Measurements from ENCODE around the gene NMUR1. TPM values are rescaled to one million over a fixed set of nuclear protein-coding genes. Genes with fewer than 3 reads are reported as not detected.

NMUR1 gene
- polyA plus RNA-seq, 1 donor (not counting 4 experiments of a cell fraction or from before 2014, with no cell fraction given): not detected

- Histone ChIP-seq H3K4me2 (ENCODE audit: control insufficient read depth, extremely low read depth, insufficient read depth, low read depth, low read length) (no peak overlapping the region), H3K4me1 (ENCODE audit: control insufficient read depth, extremely low read depth, insufficient read depth, low read length) (no peaks in the 10 kb centered on the region), H2AFZ (ENCODE audit: control insufficient read depth, low read length) (no peak overlapping the region), H3K9me1 (ENCODE audit: control insufficient read depth, extremely low read depth, insufficient read depth, low read length) (no peaks in the 10 kb centered on the region), H4K20me1 (ENCODE audit: control insufficient read depth, extremely low read depth, insufficient read depth, low read length) (no peaks in the 10 kb centered on the region), H3K36me3 (ENCODE audit: control insufficient read depth in 2 of 2, extremely low read depth in 1 of 2, insufficient read depth in 2 of 2, low read length in 2 of 2) (no peaks in the 10 kb centered on the region), H3K9me3 (ENCODE audit: control insufficient read depth, low read depth, low read length) (no peaks in the 10 kb centered on the region), H3K79me2 (ENCODE audit: control insufficient read depth, insufficient read depth, low read length) (no peaks in the 10 kb centered on the region), H3K27ac (ENCODE audit: control insufficient read depth, insufficient read depth, low read length) (no peak overlapping the region), H3K9ac (ENCODE audit: control insufficient read depth, extremely low read depth, insufficient read depth, low read length) (no peak overlapping the region), H3K4me3 (ENCODE audit: control insufficient read depth in 2 of 3, extremely low read depth in 1 of 3, insufficient read depth in 2 of 3, low read depth in 1 of 3, low read length in 3 of 3) (no peak overlapping the region), H3K27me3 (ENCODE audit: control insufficient read depth, extremely low read depth, insufficient read depth, low read length) (peaks cover 26% of the 10 kb centered on the region)
- dilution Hi-C loops (cut with MboI; ENCODE audit: extremely low pct_ligation_motif_present, low sequenced_read_pairs): no loop called here
- DNase-seq (ENCODE audit: low read depth, low spot score): no peak
- no peak for FAIRE-seq
- TF ChIP-seq, protein P1, sequence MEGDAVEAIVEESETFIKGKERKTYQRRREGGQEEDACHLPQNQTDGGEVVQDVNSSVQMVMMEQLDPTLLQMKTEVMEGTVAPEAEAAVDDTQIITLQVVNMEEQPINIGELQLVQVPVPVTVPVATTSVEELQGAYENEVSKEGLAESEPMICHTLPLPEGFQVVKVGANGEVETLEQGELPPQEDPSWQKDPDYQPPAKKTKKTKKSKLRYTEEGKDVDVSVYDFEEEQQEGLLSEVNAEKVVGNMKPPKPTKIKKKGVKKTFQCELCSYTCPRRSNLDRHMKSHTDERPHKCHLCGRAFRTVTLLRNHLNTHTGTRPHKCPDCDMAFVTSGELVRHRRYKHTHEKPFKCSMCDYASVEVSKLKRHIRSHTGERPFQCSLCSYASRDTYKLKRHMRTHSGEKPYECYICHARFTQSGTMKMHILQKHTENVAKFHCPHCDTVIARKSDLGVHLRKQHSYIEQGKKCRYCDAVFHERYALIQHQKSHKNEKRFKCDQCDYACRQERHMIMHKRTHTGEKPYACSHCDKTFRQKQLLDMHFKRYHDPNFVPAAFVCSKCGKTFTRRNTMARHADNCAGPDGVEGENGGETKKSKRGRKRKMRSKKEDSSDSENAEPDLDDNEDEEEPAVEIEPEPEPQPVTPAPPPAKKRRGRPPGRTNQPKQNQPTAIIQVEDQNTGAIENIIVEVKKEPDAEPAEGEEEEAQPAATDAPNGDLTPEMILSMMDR (optimal IDR thresholded peaks at IDR 0.05 in 1 of 3, IDR thresholded peaks at IDR 0.05 in 1 of 3, conservative IDR thresholded peaks at IDR 0.05 in 1 of 3; ENCODE audit: extremely low read depth in 1 of 3, insufficient read depth in 2 of 3, low read length in 3 of 3): no peak
- TF ChIP-seq EZH2 (IDR thresholded peaks at IDR 0.05; ENCODE audit: low read length): no peak
These were observed 3.7 kb downstream of the NMUR1 start for GRCh38 chr2:231526341-231527090.

DNA sequence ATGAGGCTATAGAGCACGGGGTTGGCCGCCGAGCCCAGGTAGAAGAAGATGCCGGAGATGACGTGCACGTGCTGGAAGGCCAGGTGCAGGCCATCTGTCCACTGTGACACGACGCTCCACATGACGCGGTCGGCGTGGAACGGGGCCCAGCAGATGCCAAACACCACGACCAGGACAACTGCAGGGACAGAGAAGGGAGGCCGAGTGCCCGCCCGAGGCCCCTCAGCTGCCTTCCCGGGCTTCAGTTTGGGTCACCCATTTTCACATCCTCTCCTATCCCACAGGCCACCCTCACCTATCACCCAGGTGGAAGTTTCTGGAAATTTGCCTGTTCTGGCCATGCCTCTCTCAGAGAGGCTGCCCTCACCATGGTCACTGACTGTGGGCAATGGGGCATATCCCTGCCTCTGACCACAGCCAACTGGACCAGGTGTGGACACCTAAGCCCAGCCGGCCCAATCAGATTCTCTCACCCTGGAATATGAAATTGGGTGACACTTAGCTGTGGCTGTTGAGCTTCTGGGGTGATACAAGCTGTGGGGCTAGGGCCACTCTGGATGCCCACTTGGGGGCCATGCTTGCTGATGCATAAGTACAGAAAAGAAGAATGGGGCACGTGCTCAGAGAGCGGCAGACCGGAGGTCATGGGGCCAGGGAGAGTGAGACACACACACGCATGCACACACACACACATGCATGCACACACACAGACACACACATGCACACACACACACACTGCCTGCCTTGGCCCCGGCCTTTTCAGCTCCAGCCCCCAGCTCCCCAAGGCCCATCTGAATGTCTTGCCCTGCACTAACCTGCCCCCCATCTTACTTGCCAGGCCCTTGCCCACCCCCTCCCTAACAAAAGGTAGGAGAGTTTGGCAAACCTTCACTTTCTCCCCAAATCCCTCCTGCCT lies 4.7 kb downstream of the NMUR1 start:
- no peaks in the 10 kb centered on the region for H3K9me1 ChIP-seq (ENCODE audit: control insufficient read depth, extremely low read depth, insufficient read depth, low read length)
- no peak for TF ChIP-seq EZH2 (IDR thresholded peaks at IDR 0.05; ENCODE audit: low read length)
- TF ChIP-seq, protein P1 (optimal IDR thresholded peaks at IDR 0.05 in 1 of 3, IDR thresholded peaks at IDR 0.05 in 1 of 3, conservative IDR thresholded peaks at IDR 0.05 in 1 of 3; ENCODE audit: extremely low read depth in 1 of 3, insufficient read depth in 2 of 3, low read length in 3 of 3): no peak
- no peak overlapping the region for H3K4me2 ChIP-seq (ENCODE audit: control insufficient read depth, extremely low read depth, insufficient read depth, low read depth, low read length)
- H3K9ac ChIP-seq (ENCODE audit: control insufficient read depth, extremely low read depth, insufficient read depth, low read length): no peak overlapping the region
- no peaks in the 10 kb centered on the region for H3K36me3 ChIP-seq (ENCODE audit: control insufficient read depth in 2 of 2, extremely low read depth in 1 of 2, insufficient read depth in 2 of 2, low read length in 2 of 2)
- no peak overlapping the region for H3K27ac ChIP-seq (ENCODE audit: control insufficient read depth, insufficient read depth, low read length)
- DNase-seq (ENCODE audit: low read depth, low spot score): no peak
- H4K20me1 ChIP-seq (ENCODE audit: control insufficient read depth, extremely low read depth, insufficient read depth, low read length): no peaks in the 10 kb centered on the region
- H3K79me2 ChIP-seq (ENCODE audit: control insufficient read depth, insufficient read depth, low read length): no peaks in the 10 kb centered on the region
- H3K9me3 ChIP-seq (ENCODE audit: control insufficient read depth, low read depth, low read length): no peaks in the 10 kb centered on the region
- no peak overlapping the region for H2AFZ ChIP-seq (ENCODE audit: control insufficient read depth, low read length)
- H3K4me1 ChIP-seq (ENCODE audit: control insufficient read depth, extremely low read depth, insufficient read depth, low read length): no peaks in the 10 kb centered on the region
- no peak overlapping the region for H3K4me3 ChIP-seq (ENCODE audit: control insufficient read depth in 2 of 3, extremely low read depth in 1 of 3, insufficient read depth in 2 of 3, low read depth in 1 of 3, low read length in 3 of 3)
- peaks cover 25% of the 10 kb centered on the region for H3K27me3 ChIP-seq (ENCODE audit: control insufficient read depth, extremely low read depth, insufficient read depth, low read length)
- dilution Hi-C loops (cut with MboI; ENCODE audit: extremely low pct_ligation_motif_present, low sequenced_read_pairs): no loop called here
- no peak for FAIRE-seq

Data from keratinocyte (primary cell).